Ureter (tissue), 1 donor: Measurements from ENCODE around the gene INTS2. TPM values are rescaled to one million over a fixed set of nuclear protein-coding genes. Genes with fewer than 3 reads are reported as not detected.
"Not testable (repeated sequence)": the region's sequence is repeated elsewhere in the genome, so short reads cannot be mapped to it uniquely, and the experiment has no call there.

Experiments used
- DNase-seq: peaks from one replicate; pipeline ENCODE4 v3.0.0-alpha.2; 2020; ENCODE audit warnings: low spot score
- total RNA-seq: library from RNA; stranded (reverse); gene quantifications from one replicate; pipeline ENCODE4 v1.2.4, GENCODE V29; 2023
- donor health status: DM: yes; HTN: yes; CAD: no.

The INTS2 gene
- total RNA-seq, 1 donor from 2014 or later = 19.5 TPM

DNA sequence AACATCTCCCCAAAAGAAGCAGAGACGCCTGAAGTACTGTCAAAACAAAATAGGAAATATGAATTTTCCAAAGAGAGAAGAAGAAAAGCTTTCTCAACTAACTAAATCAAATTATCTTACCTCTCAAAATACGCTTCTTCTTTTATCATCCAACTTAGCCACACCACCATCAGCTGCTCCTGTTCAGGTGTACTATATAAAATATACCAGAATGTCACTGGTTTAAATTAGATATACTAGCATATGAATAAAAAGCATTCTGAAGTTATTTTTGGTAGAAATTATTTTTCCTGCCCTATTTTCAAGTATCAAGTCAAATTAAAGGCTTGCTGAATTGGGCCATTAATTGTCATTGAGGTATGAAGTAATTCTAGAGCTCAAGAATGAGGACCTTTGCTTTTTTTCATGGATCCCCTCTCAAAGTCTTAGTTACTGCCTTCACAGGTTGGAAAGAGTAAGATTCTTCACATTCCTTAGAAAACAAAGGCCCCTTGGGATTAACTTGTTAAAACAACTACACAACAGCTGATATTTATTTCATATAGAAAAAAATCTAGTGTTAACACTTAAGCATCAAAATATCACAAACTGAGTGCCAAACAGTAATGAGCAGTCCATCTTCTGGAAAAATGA is 30.1 kb downstream of the INTS2 start:
- DNase-seq = no peak

- no peak for DNase-seq
Measured at GRCh38 chr17:61895391-61895790, 32.4 kb downstream of the INTS2 start.

- not testable (repeated sequence) for DNase-seq
Measured at GRCh38 chr17:61894310-61894709, 33.5 kb downstream of the INTS2 start.

- not testable (repeated sequence) for DNase-seq
Measured at GRCh38 chr17:61887733-61888132, 40.0 kb downstream of the INTS2 start.

- DNase-seq = not testable (repeated sequence)
Measured at GRCh38 chr17:61885865-61886264, 41.9 kb downstream of the INTS2 start.

DNA sequence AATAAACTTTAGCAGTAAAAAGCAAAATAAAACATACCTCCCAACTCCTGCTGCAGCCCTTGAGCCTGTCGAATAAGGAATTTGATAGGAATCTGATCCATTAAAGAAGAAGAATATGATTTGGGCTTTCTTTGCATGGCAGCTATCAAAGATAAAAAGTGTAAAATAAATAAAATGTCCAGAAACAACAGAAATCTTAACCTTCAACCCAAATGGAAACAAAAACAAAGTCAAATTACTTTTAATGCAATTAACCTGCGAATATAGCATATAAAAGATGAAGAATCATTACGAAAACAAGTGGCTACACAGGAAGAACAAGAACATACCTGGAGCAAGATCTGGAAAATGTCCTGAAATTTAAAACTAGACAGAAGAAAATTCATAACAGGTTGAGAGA is 42.9 kb downstream of the INTS2 start:
- DNase-seq = no peak

DNA sequence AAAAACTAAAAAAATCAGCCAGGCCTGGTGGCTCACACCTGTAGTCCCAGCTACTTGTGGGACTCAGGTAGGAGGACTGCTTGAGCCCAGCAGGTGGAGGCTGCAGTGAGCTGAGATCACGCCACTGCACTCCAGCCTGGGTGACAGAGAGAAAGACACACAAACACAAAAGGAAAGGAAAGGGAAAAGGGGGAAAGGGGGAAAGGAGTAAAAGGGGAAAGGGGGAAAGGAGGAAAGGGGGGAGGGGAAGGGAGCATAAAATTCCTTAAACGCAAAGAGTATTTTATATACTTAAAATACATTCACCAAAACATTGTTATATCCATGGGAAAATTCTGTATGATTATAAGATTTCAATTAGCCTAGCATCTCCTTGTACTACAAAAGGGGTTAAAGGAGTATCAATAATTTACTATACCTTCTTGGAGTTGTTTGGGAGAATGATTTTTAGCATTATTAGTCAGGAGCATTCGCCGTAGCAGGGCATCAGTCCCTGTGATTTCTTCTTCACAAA is 47.1 kb downstream of the INTS2 start:
- no peak for DNase-seq

DNA sequence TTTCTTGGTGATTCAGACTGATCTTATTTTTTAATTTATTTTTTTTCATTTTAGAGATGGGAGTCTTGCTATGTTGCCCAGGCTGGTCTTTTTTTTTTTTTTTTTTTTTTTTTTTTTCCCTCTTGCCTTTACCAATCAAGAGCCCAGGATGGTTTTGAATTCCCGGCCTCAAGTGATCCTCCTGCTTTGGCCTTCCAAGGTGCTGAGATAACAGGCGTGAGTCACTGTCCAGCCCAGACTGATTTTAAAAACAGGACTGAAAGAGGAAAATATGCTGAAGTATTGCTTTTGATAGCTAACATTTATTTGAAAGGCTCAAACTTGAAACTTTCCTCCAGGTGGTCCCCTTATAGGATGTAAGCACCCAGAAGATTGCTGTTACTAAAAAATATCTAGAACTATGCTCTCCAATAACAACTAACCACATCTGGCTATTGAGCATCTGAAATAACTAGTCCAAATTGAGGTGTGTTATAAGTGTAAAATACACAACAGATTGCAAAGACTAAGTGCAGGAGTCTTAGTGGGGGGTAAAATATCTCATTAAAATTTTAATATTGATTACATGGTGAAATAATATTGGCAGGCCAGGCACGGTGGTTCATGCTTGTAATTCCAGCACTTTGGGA is 48.7 kb downstream of the INTS2 start:
- DNase-seq = no peak

- no peak for DNase-seq
Measured at GRCh38 chr17:61878520-61878919, 49.3 kb downstream of the INTS2 start.

GRCh38 chr17:61877837-61878236 is 49.9 kb downstream of the INTS2 start:
- DNase-seq = no peak

DNA sequence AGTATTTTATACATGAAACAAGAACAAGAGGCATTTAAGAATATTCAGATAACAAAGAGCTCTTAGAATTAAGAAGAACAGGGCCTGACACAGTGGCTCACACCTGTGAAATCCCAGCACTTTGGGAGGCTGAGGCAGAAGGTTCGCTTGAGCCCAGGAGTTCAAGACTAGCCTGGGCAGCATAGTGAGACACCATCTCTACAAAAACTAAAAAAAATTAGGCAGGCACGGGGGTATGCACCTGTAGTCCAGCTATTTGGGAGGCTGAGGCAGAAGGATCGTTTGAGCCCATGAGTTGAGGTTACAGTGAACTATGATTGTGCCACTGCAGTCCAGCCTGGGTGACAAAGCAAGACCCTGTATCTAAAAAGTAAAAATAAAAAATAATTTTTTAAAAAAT is 52.0 kb downstream of the INTS2 start:
- no peak for DNase-seq

DNA sequence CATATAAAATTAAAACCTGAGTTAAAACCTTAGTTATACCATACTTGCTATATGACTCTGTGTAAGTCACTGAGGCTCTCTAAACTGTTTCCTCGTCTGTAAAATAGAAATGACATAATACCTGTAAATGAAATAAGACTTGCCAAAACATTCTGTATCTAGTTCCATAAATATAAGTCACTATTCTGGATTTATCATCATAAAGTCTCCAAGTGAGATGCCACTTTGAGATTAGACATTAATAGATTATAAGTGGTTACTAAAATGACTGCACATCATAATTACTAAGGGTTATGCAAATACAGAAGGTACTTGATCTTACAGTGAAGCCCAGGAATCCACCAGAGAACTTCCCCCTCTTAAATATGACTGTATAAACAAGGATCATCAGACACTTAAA is 52.5 kb downstream of the INTS2 start:
- DNase-seq = no peak

DNA sequence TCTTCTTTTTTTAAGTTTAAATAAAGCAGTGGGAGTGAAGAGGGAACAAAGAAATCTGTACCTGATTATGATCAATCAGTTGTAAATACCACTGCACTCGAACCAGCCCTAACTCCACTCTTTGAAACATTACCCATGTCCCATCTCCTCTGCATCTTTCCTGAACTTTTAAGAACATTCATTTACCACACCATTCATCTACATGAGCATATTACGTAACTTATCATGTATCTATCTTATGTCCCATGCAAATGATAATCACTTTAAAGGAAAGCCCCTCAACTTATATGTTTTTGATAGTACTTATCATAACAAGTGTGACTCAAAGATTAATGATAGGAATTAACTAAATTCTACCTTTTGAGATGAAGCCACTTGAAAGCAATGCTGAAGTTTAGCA is 53.7 kb downstream of the INTS2 start:
- no peak for DNase-seq

DNA sequence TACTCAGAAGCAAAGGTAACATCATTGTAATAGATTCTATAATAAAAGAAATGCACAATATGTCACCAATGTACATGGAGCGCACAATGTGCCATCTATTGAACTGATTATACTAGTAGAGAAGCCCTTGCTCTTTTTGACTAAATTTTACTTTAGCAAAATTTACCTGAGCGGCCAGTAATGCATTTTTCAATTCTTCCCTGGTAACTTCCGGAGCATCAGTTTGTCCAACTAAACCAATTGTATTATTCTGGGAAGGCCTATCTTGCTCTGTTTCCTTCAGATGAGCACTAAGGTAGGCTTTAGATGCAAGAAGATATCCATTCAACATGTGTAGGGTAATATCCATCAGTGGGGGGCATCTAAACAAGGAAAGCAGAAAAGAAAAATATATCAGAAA is 55.7 kb downstream of the INTS2 start:
- DNase-seq = no peak

- no peak for DNase-seq
Measured at GRCh38 chr17:61869138-61869537, 58.6 kb downstream of the INTS2 start.

- no peak for DNase-seq
Measured at GRCh38 chr17:61868074-61868473, 59.7 kb downstream of the INTS2 start.

GRCh38 chr17:61867033-61867432 is 60.7 kb downstream of the INTS2 start:
- no peak for DNase-seq

GRCh38 chr17:61863801-61864126 is 64.0 kb downstream of the INTS2 start:
- DNase-seq = no peak

DNA sequence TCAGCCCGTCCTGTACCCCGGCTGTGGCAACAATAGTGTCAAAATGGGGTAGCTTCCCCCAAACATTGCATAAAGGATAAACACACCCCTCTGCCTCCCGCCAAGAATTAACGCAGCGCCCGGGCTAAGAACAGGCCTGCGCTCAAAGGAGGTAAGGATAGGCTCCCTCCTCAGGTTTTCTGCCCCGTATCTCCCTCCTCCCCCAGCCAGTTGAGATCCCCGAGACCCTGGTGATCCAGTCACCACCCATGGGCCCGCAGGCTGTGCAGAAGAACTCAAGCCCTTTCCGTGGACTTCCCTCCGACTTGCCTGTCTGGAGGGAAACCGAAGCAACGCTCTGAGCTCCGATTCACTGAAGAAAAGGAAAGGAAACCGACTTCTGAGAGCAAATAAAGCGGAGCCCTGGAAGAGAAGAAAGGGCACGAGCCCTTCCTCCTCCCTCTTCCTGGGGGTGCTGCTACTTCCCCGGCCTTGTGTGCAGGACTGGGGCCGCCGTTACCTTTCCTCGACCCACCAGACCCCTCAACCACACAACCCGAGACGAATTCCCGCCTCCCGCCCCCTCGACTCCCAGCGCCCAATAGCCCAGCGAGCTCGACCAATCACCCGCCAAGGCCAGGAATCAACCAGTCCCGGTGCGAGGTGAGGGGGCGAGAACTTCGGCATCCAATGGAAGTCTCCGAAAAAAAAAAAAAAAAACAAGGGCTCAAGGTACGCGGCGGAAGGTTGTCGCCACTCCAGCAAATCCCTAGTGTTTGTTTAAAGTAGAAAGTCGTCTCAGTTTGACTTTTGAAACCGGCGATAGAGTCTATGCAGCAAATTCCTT is 64.6 kb downstream of the INTS2 start, which contains the start of gene BRIP1:
Gene BRIP1 (minus strand): TSS at position 554 of the 826 bp plus-strand sequence. CDS start 1,989 bp downstream, outside the sequence.
- DNase-seq = peak; percentile 93

DNA sequence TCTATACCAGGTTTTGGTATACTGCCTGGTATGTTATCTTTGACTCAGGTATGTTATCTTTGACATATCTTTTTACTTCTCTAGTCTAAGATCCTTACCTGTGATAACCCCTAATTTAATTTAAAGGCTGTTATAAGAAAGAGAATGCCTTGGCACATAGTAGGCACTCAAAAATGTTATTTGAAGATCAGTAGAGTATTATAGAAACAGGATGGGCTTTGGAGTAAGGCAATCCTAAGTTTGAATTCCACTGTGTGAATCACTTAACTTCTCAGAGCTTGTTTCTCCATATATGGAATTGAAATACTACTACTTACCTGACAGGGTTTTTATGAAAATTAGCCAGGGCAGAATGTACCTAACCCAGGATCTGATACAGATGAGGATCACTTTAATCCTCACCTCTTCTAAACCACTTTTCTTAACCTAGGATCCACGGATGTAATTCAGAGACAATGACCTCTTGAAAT is 65.6 kb downstream of the INTS2 start:
- DNase-seq = no peak

DNA sequence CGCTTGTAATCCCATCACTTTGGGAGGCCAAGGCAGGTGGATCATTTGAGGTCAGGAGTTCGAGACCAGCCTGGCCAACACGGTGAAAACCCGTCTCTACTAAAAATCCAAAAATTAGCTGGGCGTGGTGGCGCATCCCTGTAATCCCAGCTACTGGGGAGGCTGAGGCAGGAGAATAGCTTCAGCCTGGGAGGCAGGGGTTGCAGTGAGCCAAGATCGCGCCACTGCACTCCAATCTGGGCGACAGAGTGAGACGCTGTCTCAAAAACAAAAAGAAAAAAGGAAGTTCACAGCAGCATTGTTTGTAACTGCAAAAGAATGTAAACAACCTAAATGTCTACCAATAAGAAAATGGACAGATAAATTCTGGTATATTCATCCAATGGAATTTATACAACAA is 67.4 kb downstream of the INTS2 start:
- not testable (repeated sequence) for DNase-seq

- DNase-seq = no peak
Measured at GRCh38 chr17:61856035-61856434, 71.7 kb downstream of the INTS2 start.

- DNase-seq = no peak
Measured at GRCh38 chr17:61852857-61853256, 74.9 kb downstream of the INTS2 start.
